GM23338 (cell line): ENCODE data around the gene PNPO. TPM values are rescaled to one million over a fixed set of nuclear protein-coding genes. Genes with fewer than 3 reads are reported as not detected.

Experiments used
- ATAC-seq: fragments of 200-7000 bp; cut with Tn5 transposase; 3 replicates; pipeline ENCODE4 v1.9.1; 2020
- DNase-seq: peaks from one replicate; pipeline ENCODE4 v3.0.0-alpha.2; 2015; ENCODE audit warnings: low spot score
- H2AFZ ChIP-seq: fragments of 200-600 bp; sonication (generic); 2 replicates; pipeline ENCODE4 v1.8.0; 2016; ENCODE audit warnings: antibody characterized with exemption, mild to moderate bottlenecking, moderate library complexity
- H3F3A ChIP-seq: fragments of 200-600 bp; sonication (generic); replicated peaks from 2 replicates; pipeline ENCODE4 v1.8.0; 2017; ENCODE audit warnings: antibody characterized with exemption, mixed run types, low read depth
- H3K27ac ChIP-seq: fragments of 200-600 bp; sonication (generic); 2 replicates; pipeline ENCODE4 v1.6.1; 2016; ENCODE audit warnings: low read depth
- H3K27me3 ChIP-seq: fragments of 200-600 bp; sonication (generic); 2 replicates; pipeline ENCODE4 v1.8.0; 2016; ENCODE audit warnings: mild to moderate bottlenecking, mixed run types, moderate library complexity; ENCODE audit not compliant: insufficient read depth
- H3K36me3 ChIP-seq: fragments of 200-600 bp; sonication (generic); 2 replicates; pipeline ENCODE4 v1.8.0; 2016; ENCODE audit warnings: mild to moderate bottlenecking; ENCODE audit not compliant: insufficient read depth
- H3K4me1 ChIP-seq: fragments of 200-600 bp; sonication (generic); 2 replicates; pipeline ENCODE4 v1.8.0; 2016; ENCODE audit warnings: mild to moderate bottlenecking, moderate library complexity; ENCODE audit not compliant: insufficient read depth
- H3K4me2 ChIP-seq: fragments of 200-600 bp; sonication (generic); 2 replicates; pipeline ENCODE4 v1.7.1; 2017; ENCODE audit warnings: mixed run types
- H3K4me3 ChIP-seq: fragments of 200-600 bp; sonication (generic); 2 replicates; pipeline ENCODE4 v1.6.1; 2016; ENCODE audit warnings: mixed run types
- H3K79me2 ChIP-seq: fragments of 200-600 bp; sonication (generic); replicated peaks from 2 replicates; pipeline ENCODE4 v1.8.0; 2017; ENCODE audit warnings: mild to moderate bottlenecking; ENCODE audit not compliant: insufficient read depth
- H3K9me2 ChIP-seq: fragments of 200-600 bp; sonication (generic); 2 replicates; pipeline ENCODE4 v1.8.0; 2017; ENCODE audit not compliant: insufficient read depth
- H4K20me1 ChIP-seq: fragments of 200-600 bp; sonication (generic); replicated peaks from 2 replicates; pipeline ENCODE4 v1.8.0; 2017; ENCODE audit warnings: mild to moderate bottlenecking; ENCODE audit not compliant: insufficient read depth
- H3K27ac Mint-ChIP-seq: 2 replicates; pipeline ENCODE4 v1.8.0; 2020; ENCODE audit warnings: inconsistent platforms, mild to moderate bottlenecking, moderate library complexity, mixed read lengths
- H3K27me3 Mint-ChIP-seq: 3 replicates; pipeline ENCODE4 v1.8.0; 2022; ENCODE audit warnings: low read depth, mild to moderate bottlenecking, moderate library complexity, mixed read lengths, inconsistent platforms; ENCODE audit not compliant: insufficient read depth, poor library complexity
- H3K36me3 Mint-ChIP-seq: 3 replicates; pipeline ENCODE4 v1.8.0; 2021; ENCODE audit warnings: low read depth, mild to moderate bottlenecking, inconsistent platforms, moderate library complexity, mixed read lengths
- H3K4me1 Mint-ChIP-seq: 3 replicates; pipeline ENCODE4 v1.8.0; 2020; ENCODE audit warnings: mild to moderate bottlenecking, inconsistent platforms, mixed read lengths
- H3K4me3 Mint-ChIP-seq: 3 replicates; pipeline ENCODE4 v1.8.0; 2021; ENCODE audit warnings: moderate library complexity, mild to moderate bottlenecking, inconsistent platforms, mixed read lengths
- H3K9me3 Mint-ChIP-seq: 3 replicates; pipeline ENCODE4 v1.8.0; 2020; ENCODE audit warnings: moderate library complexity, mild to moderate bottlenecking, inconsistent platforms, mixed read lengths
- CREB1 ChIP-seq: fragments of 250-450 bp; sonication (Bioruptor Pico); IDR thresholded peaks from 2 replicates; pipeline ENCODE4 v1.5.0; 2020; ENCODE audit warnings: low read depth, mild to moderate bottlenecking, moderate library complexity
- EZH2phosphoT487 ChIP-seq: fragments of 200-600 bp; sonication (generic); IDR thresholded peaks from one replicate; pipeline ENCODE4 v1.8.1; 2018; ENCODE audit warnings: antibody characterized with exemption; ENCODE audit not compliant: unreplicated experiment
- JUNB ChIP-seq: IDR thresholded peaks from one replicate; pipeline ENCODE4 v1.6.1; 2016; ENCODE audit warnings: antibody characterized with exemption; ENCODE audit not compliant: unreplicated experiment
- NANOG ChIP-seq: IDR thresholded peaks from 2 replicates; pipeline ENCODE4 v1.6.1; 2016; ENCODE audit warnings: antibody characterized with exemption, borderline replicate concordance
- POLR2AphosphoS5 ChIP-seq: IDR thresholded peaks from 2 replicates; pipeline ENCODE4 v1.6.1; 2016; ENCODE audit warnings: antibody characterized with exemption, low read depth
- REST ChIP-seq: IDR thresholded peaks from one replicate; pipeline ENCODE4 v1.6.1; 2018; ENCODE audit warnings: antibody characterized with exemption; ENCODE audit not compliant: unreplicated experiment
- STAT1 ChIP-seq: IDR thresholded peaks from one replicate; pipeline ENCODE4 v1.6.1; 2016; ENCODE audit warnings: antibody characterized with exemption; ENCODE audit not compliant: unreplicated experiment
- ZNF331 ChIP-seq: fragments of 250-450 bp; sonication (Bioruptor Pico); IDR thresholded peaks from 2 replicates; pipeline ENCODE4 v1.5.0; 2020; ENCODE audit warnings: low read depth, mild to moderate bottlenecking, moderate library complexity
- polyA plus RNA-seq: library from polyadenylated mRNA; unstranded; fragments of >200 nt; fragmentation: Nextera tagmentation; extraction: Ambion mirVana; gene quantifications from 2 replicates; pipeline ENCODE4 v1.2.1, GENCODE V29; 2016
- total RNA-seq: library from RNA; depleted of rRNA; stranded (reverse); fragments of >200 nt; shearing (Covaris generic); gene quantifications from 2 replicates; pipeline ENCODE4 v1.2.3, GENCODE V29; 2014
- TF ChIP-seq, protein P1 (sequence below), 2 experiments: fragments of 200-600 bp in 1 of 2; sonication (generic) in 1 of 2; conservative IDR thresholded peaks; 2 replicates each; pipeline versions ENCODE4 v1.5.1 to v1.6.1; 2016 to 2017; ENCODE audit warnings: antibody characterized with exemption in 2 of 2, low read depth in 2 of 2, mild to moderate bottlenecking in 2 of 2, moderate library complexity in 1 of 2
- TF ChIP-seq, protein P2 (sequence below): fragments of 250-450 bp; sonication (Bioruptor Pico); IDR thresholded peaks from 2 replicates; pipeline ENCODE4 v1.5.0; 2020; ENCODE audit warnings: mild to moderate bottlenecking, moderate library complexity

The PNPO gene
- total and polyA plus RNA-seq, 2 experiments from 2014 or later = 5.0 to 12.7 TPM

DNA sequence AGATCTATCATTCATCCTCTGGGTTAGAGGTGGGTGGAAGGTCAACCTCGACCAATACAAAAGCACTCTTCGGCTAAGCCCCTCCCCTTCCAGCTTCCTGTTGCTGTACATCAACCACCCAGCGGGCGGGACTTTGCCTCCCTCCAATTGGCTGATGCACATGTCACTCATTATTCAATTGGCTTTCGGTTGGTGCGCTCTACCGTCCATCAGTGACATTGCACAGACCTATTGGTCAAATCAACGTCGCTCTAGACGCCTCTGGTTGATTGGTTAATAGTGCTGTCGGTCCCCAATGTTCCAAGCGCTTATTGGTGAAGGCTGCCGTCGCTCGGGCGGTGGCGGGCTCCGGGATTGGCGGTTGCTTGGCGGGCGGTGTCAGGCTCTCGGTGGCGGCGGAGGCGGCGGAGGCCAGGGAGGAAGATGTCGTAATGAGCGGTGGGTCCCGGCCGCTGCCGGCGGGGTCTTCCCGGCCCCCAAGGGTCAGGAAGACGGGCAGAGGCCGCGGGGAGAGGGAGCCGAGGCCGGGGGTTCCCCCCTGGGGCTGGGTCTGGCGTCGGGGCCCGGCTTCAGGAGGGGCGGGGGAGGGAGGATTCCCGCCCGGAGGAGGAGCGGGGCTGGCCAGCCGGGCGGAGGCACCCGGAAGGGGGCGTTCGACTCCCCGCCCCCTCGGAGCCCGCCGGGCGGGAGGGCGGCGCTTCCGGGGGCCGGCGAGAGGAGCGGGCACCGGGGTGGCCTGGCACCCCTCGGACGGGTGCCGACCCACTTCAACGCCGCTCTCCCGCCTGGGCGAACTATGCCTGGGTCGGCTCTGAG lies 45.3 kb upstream of the PNPO start, which contains the start of gene SP2:
TSS of gene SP2 (plus strand) at position 381 of the 816 bp plus-strand sequence. CDS start at position 432, 51 bp downstream.
- H3K27ac Mint-ChIP-seq = peak within 1 kb of the TSS; percentile 96
- TF ChIP-seq ZNF331 (CRISPR knock-in tag) (no peak), NANOG (no peak), EZH2phosphoT487 (no peak), REST (no peak), JUNB (no peak), CREB1 (CRISPR knock-in tag) (peak; percentile 96), STAT1 (no peak), POLR2AphosphoS5 (peak; percentile 75)
- TF ChIP-seq, protein P1, sequence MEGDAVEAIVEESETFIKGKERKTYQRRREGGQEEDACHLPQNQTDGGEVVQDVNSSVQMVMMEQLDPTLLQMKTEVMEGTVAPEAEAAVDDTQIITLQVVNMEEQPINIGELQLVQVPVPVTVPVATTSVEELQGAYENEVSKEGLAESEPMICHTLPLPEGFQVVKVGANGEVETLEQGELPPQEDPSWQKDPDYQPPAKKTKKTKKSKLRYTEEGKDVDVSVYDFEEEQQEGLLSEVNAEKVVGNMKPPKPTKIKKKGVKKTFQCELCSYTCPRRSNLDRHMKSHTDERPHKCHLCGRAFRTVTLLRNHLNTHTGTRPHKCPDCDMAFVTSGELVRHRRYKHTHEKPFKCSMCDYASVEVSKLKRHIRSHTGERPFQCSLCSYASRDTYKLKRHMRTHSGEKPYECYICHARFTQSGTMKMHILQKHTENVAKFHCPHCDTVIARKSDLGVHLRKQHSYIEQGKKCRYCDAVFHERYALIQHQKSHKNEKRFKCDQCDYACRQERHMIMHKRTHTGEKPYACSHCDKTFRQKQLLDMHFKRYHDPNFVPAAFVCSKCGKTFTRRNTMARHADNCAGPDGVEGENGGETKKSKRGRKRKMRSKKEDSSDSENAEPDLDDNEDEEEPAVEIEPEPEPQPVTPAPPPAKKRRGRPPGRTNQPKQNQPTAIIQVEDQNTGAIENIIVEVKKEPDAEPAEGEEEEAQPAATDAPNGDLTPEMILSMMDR (conservative IDR thresholded peaks at IDR 0.05; ENCODE audit: low read depth in 2 of 2) = no peak
- TF ChIP-seq, protein P2, sequence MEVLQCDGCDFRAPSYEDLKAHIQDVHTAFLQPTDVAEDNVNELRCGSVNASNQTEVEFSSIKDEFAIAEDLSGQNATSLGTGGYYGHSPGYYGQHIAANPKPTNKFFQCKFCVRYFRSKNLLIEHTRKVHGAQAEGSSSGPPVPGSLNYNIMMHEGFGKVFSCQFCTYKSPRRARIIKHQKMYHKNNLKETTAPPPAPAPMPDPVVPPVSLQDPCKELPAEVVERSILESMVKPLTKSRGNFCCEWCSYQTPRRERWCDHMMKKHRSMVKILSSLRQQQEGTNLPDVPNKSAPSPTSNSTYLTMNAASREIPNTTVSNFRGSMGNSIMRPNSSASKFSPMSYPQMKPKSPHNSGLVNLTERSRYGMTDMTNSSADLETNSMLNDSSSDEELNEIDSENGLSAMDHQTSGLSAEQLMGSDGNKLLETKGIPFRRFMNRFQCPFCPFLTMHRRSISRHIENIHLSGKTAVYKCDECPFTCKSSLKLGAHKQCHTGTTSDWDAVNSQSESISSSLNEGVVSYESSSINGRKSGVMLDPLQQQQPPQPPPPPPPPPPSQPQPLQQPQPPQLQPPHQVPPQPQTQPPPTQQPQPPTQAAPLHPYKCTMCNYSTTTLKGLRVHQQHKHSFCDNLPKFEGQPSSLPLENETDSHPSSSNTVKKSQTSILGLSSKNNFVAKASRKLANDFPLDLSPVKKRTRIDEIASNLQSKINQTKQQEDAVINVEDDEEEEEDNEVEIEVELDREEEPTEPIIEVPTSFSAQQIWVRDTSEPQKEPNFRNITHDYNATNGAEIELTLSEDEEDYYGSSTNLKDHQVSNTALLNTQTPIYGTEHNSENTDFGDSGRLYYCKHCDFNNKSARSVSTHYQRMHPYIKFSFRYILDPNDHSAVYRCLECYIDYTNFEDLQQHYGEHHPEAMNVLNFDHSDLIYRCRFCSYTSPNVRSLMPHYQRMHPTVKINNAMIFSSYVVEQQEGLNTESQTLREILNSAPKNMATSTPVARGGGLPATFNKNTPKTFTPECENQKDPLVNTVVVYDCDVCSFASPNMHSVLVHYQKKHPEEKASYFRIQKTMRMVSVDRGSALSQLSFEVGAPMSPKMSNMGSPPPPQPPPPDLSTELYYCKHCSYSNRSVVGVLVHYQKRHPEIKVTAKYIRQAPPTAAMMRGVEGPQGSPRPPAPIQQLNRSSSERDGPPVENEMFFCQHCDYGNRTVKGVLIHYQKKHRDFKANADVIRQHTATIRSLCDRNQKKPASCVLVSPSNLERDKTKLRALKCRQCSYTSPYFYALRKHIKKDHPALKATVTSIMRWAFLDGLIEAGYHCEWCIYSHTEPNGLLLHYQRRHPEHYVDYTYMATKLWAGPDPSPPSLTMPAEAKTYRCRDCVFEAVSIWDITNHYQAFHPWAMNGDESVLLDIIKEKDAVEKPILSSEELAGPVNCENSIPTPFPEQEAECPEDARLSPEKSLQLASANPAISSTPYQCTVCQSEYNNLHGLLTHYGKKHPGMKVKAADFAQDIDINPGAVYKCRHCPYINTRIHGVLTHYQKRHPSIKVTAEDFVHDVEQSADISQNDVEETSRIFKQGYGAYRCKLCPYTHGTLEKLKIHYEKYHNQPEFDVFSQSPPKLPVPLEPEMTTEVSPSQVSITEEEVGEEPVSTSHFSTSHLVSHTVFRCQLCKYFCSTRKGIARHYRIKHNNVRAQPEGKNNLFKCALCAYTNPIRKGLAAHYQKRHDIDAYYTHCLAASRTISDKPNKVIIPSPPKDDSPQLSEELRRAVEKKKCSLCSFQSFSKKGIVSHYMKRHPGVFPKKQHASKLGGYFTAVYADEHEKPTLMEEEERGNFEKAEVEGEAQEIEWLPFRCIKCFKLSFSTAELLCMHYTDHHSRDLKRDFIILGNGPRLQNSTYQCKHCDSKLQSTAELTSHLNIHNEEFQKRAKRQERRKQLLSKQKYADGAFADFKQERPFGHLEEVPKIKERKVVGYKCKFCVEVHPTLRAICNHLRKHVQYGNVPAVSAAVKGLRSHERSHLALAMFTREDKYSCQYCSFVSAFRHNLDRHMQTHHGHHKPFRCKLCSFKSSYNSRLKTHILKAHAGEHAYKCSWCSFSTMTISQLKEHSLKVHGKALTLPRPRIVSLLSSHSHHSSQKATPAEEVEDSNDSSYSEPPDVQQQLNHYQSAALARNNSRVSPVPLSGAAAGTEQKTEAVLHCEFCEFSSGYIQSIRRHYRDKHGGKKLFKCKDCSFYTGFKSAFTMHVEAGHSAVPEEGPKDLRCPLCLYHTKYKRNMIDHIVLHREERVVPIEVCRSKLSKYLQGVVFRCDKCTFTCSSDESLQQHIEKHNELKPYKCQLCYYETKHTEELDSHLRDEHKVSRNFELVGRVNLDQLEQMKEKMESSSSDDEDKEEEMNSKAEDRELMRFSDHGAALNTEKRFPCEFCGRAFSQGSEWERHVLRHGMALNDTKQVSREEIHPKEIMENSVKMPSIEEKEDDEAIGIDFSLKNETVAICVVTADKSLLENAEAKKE (CRISPR knock-in tag) = no peak
- no peaks in the 10 kb centered on the region; the same call in 2 of the 3 replicates for H3K9me3 Mint-ChIP-seq
- Histone ChIP-seq H3K4me3 (peak within 1 kb of the TSS; percentile 97), H3K4me1 (peaks cover 26% of the 10 kb centered on the region), H3K9me2 (no peaks in the 10 kb centered on the region), H3F3A (no peaks in the 10 kb centered on the region; the same call in 1 of the 2 replicates), H3K36me3 (no peaks in the 10 kb centered on the region), H3K27me3 (no peaks in the 10 kb centered on the region), H2AFZ (peak within 1 kb of the TSS; percentile 68), H3K79me2 (peaks cover 22% of the 10 kb centered on the region), H3K4me2 (peak within 1 kb of the TSS; percentile 95), H4K20me1 (no peaks in the 10 kb centered on the region), H3K27ac (0 out of 2 replicates have a peak within 1 kb of the TSS, but pooled peaks have one; percentile 47)
- peak; percentile 100 for DNase-seq
- peak; percentile 93 for ATAC-seq
- no peaks in the 10 kb centered on the region; the same call in 2 of the 3 replicates for H3K36me3 Mint-ChIP-seq
- H3K27me3 Mint-ChIP-seq = peaks cover 11% of the 10 kb centered on the region
- H3K4me1 Mint-ChIP-seq = peaks cover 37% of the 10 kb centered on the region
- H3K4me3 Mint-ChIP-seq = peak within 1 kb of the TSS; percentile 96
